Kidney epithelial cell (primary cell): ENCODE results near the gene SPP2. TPM values are rescaled to one million over a fixed set of nuclear protein-coding genes. Genes with fewer than 3 reads are reported as not detected.

Experiments
- DNase-seq: peaks from one replicate; pipeline ENCODE4 v3.0.0-alpha.2; 2010; ENCODE audit warnings: low read depth
- H3K27me3 ChIP-seq: 2 replicates; pipeline ENCODE4 v1.6.0; 2011; ENCODE audit warnings: low read length; ENCODE audit not compliant: control insufficient read depth, insufficient read depth
- H3K36me3 ChIP-seq: 2 replicates; pipeline ENCODE4 v1.5.1; 2011; ENCODE audit warnings: low read length; ENCODE audit not compliant: control insufficient read depth, insufficient read depth
- H3K4me3 ChIP-seq: 2 replicates; pipeline ENCODE4 v1.5.1; 2011; ENCODE audit warnings: low read depth, mild to moderate bottlenecking, control low read depth, low read length
- CTCF ChIP-seq: IDR thresholded peaks from 2 replicates; pipeline ENCODE4 v1.5.1; 2011; ENCODE audit warnings: mild to moderate bottlenecking, moderate library complexity, low read length, control low read depth, inconsistent platforms; ENCODE audit not compliant: insufficient read depth, poor library complexity, severe bottlenecking
- total RNA-seq: library from RNA; depleted of rRNA; stranded (reverse); fragments of >200 nt; gene quantifications from 2 replicates; pipeline ENCODE4 v1.2.3, GENCODE V29; 2015

Gene SPP2
- total RNA-seq, 1 donor from 2014 or later: not detected

- no peaks in the 10 kb centered on the region for H3K27me3 ChIP-seq
- DNase-seq: no peak
- H3K4me3 ChIP-seq: no peak overlapping the region
- TF ChIP-seq CTCF: no peak
- H3K36me3 ChIP-seq: no peaks in the 10 kb centered on the region
These were observed 19.3 kb upstream of the SPP2 start for GRCh38 chr2:234031207-234031606.

GRCh38 chr2:234032279-234032856 lies 18.1 kb upstream of the SPP2 start:
- H3K36me3 ChIP-seq: no peaks in the 10 kb centered on the region
- TF ChIP-seq CTCF: no peak
- DNase-seq: no peak
- H3K4me3 ChIP-seq: no peak overlapping the region
- H3K27me3 ChIP-seq: no peaks in the 10 kb centered on the region

GRCh38 chr2:234033174-234033573 lies 17.3 kb upstream of the SPP2 start:
- TF ChIP-seq CTCF: no peak
- no peak for DNase-seq
- H3K4me3 ChIP-seq: no peak overlapping the region

DNA sequence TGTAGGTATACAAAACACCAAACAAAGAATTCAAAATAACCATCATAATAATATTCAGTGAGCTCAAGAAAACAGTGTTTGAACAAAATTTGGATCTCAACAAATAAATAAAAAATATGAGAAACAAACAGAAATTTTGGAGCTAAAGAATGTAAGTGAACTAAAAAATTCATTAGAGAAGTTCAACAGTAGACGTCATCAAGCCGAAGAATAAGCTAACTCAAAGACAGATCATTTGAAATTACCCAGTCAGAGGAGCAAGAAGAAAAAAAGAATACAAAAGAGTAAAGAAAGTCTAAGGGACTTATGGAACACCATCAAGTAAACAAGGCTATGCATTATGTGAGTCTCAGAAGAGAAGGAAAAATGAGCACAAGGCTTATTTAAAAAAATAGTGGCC lies 16.6 kb upstream of the SPP2 start:
- TF ChIP-seq CTCF: no peak
- Histone ChIP-seq H3K36me3 (no peaks in the 10 kb centered on the region), H3K4me3 (no peak overlapping the region), H3K27me3 (no peaks in the 10 kb centered on the region)
- no peak for DNase-seq

More at GRCh38 chr2:234033174-234033573, 17.3 kb upstream of the SPP2 start:
- Histone ChIP-seq H3K27me3 (no peaks in the 10 kb centered on the region), H3K36me3 (no peaks in the 10 kb centered on the region)

DNA sequence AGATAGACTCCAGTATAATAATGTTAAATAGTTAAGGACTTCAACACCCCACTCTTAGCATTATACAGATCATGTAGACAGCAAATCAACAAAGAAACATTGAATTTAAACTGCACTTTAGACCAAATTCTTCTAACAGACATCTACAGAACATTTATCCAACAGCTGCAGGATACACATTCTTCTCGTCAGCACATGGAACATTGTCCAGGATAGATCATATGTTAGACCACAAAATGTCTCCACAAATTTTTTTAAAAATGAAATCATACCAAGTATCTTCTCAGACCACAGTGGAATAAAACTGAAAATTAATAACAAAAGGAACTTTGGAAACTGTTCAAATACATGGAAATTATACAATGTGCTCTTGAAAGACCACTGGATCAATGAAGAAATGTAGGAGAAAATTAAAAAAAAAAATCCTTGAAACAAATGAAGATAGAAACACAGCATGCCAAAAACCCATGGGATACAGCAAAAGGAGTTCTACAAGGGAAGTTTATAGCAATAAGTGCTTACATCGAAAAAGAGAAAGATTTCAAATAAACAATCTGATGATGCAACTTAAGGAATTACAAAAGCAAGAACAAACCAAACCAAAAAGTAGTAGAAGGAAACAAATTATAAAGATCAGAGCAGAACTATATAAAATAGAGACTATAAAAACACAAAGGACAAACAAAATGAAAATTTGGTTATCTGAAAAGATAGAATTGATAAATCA lies 12.3 kb upstream of the SPP2 start:
- Histone ChIP-seq H3K27me3 (no peaks in the 10 kb centered on the region), H3K36me3 (no peaks in the 10 kb centered on the region), H3K4me3 (no peak overlapping the region)
- no peak for DNase-seq
- no peak for TF ChIP-seq CTCF

DNA sequence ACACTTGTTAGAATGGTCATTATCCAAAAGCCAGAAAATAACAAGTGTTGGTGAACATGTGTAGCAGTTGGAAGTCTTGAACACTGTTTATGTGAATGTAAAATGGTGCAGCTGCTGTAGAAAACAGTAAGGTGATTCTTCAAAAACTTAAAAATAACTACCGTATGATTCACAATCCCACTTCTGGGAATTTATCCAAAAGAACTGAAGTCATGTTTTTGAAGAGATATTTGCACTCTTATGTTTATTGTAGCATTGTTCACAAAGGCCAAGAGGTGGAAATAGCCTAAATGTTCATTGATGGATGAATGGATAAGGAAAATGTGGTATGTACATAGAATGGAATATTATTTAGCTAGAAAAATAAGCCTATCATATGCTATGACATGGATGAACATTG lies 6.3 kb upstream of the SPP2 start:
- H3K27me3 ChIP-seq: no peaks in the 10 kb centered on the region
- H3K36me3 ChIP-seq: no peaks in the 10 kb centered on the region
- TF ChIP-seq CTCF: no peak
- no peak overlapping the region for H3K4me3 ChIP-seq
- DNase-seq: no peak
